ENCODE data around the gene CMTM1. TPM values are rescaled to one million over a fixed set of nuclear protein-coding genes. Genes with fewer than 3 reads are reported as not detected.
A peak's percentile ranks its signal among the peaks of the same experiment; 100 is the strongest.

CMTM1 gene
- total RNA-seq, 5 donors from 2014 or later (not counting 1 experiment from before 2014, with no cell fraction given): 0.95 to 12.9 (median 10.3) TPM

- H3K4me1 Mint-ChIP-seq: peaks cover 31 to 43% (median 39%) of the 10 kb centered on the region in 3 donors
- ChIA-PET CTCF (interaction anchor here in 1 of 2 donors (1.1 to 1.6 kb wide), 4 partner anchors 8 to 36 kb away, joined by 3 to 6 read pairs (median 4); no protein-coding TSS in a partner anchor), POLR2A (no interaction called here)
- Histone ChIP-seq H3K9me3 (no peaks in the 10 kb centered on the region), H3K27ac (ENCODE audit: low read length) (no peak overlapping the region), H3K36me3 (ENCODE audit: control insufficient read depth in 2 of 2, extremely low read depth in 1 of 2, insufficient read depth in 1 of 2, low read length in 1 of 2) (no peaks in the 10 kb centered on the region), H3K27me3 (replicated peaks in 1 of 2; ENCODE audit: control insufficient read depth in 2 of 2, extremely low read depth in 1 of 2, insufficient read depth in 2 of 2, low read length in 1 of 2) (no peaks in the 10 kb centered on the region), H3K4me1 (ENCODE audit: control insufficient read depth in 1 of 2, extremely low read depth in 1 of 2, insufficient read depth in 2 of 2, low read length in 2 of 2) (peaks cover 0 to 9% of the 10 kb centered on the region in 2 experiments), H3K4me3 (ENCODE audit: control insufficient read depth in 1 of 2, extremely low read depth in 1 of 2, low read length in 1 of 2) (no peak overlapping the region)
- no peak overlapping the region for H3K4me3 Mint-ChIP-seq
- peak overlapping the region; percentile 74 to 82 for H3K27ac Mint-ChIP-seq
- H3K9me3 Mint-ChIP-seq: peaks cover 0 to 4% (median 0%) of the 10 kb centered on the region in 3 donors
- WGBS (ENCODE audit: insufficient coverage): no CpG with 5 or more reads among the region's 3 CpGs
- DNase-seq (no peak), ATAC-seq (replicated peaks in 1 of 4) (peak in 3 of 4 experiments; percentile 31 to 61 (median 45))
- no peaks in the 10 kb centered on the region for H3K36me3 Mint-ChIP-seq
- H3K27me3 Mint-ChIP-seq: no peaks in the 10 kb centered on the region
These were observed 31.9 kb downstream of the CMTM1 start for GRCh38 chr16:66598111-66598510.

- Histone ChIP-seq H3K4me3 (ENCODE audit: control insufficient read depth in 1 of 2, extremely low read depth in 1 of 2, low read length in 1 of 2) (no peak overlapping the region), H3K4me1 (ENCODE audit: control insufficient read depth in 1 of 2, extremely low read depth in 1 of 2, insufficient read depth in 2 of 2, low read length in 2 of 2) (peaks cover 0 to 21% of the 10 kb centered on the region in 2 experiments), H3K27me3 (replicated peaks in 1 of 2; ENCODE audit: control insufficient read depth in 2 of 2, extremely low read depth in 1 of 2, insufficient read depth in 2 of 2, low read length in 1 of 2) (no peaks in the 10 kb centered on the region), H3K27ac (ENCODE audit: low read length) (no peak overlapping the region), H3K36me3 (ENCODE audit: control insufficient read depth in 2 of 2, extremely low read depth in 1 of 2, insufficient read depth in 1 of 2, low read length in 1 of 2) (no peaks in the 10 kb centered on the region), H3K9me3 (no peaks in the 10 kb centered on the region)
- DNase-seq (peak in 4 of 35 experiments; percentile 16 to 39 (median 31)), ATAC-seq (replicated peaks in 1 of 4) (no peak)
- Mint-ChIP-seq H3K4me1 (peaks cover 37 to 53% (median 45%) of the 10 kb centered on the region in 3 donors), H3K27ac (peak overlapping the region; percentile 61 to 83), H3K27me3 (no peaks in the 10 kb centered on the region), H3K36me3 (no peaks in the 10 kb centered on the region), H3K4me3 (peak overlapping the region in 1 of 3 donors; percentile 25), H3K9me3 (peaks cover 0 to 4% (median 0%) of the 10 kb centered on the region in 3 donors)
- 83% methylated on average over 2 of the region's 4 CpGs for WGBS (ENCODE audit: insufficient coverage)
- POLR2A ChIA-PET: interaction anchor here in 1 of 2 donors (0.6 kb wide), 1 partner anchor 70 kb away, joined by 9 read pairs; no protein-coding TSS in a partner anchor
- CTCF ChIA-PET: interaction anchor here (0.6 to 1.6 kb wide), 3 partner anchors 9 to 36 kb away, joined by 3 to 6 read pairs (median 5); no protein-coding TSS in a partner anchor
These were observed 33.5 kb downstream of the CMTM1 start for GRCh38 chr16:66599726-66600125.

GRCh38 chr16:66600477-66600876 is 34.2 kb downstream of the CMTM1 start:
- ATAC-seq (replicated peaks in 1 of 4) (no peak), DNase-seq (no peak)
- H3K27me3 ChIP-seq (replicated peaks in 1 of 2; ENCODE audit: control insufficient read depth in 2 of 2, extremely low read depth in 1 of 2, insufficient read depth in 2 of 2, low read length in 1 of 2): no peaks in the 10 kb centered on the region
- Mint-ChIP-seq H3K4me3 (no peak overlapping the region), H3K36me3 (no peaks in the 10 kb centered on the region), H3K27ac (peak overlapping the region; percentile 61 to 69), H3K9me3 (peaks cover 0 to 4% (median 0%) of the 10 kb centered on the region in 3 donors), H3K27me3 (no peaks in the 10 kb centered on the region), H3K4me1 (peaks cover 37 to 53% (median 45%) of the 10 kb centered on the region in 3 donors)
- 93% methylated on average over 1 of the region's 1 CpG for WGBS (ENCODE audit: insufficient coverage)
- no peak overlapping the region for H3K4me3 ChIP-seq (ENCODE audit: control insufficient read depth in 1 of 2, extremely low read depth in 1 of 2, low read length in 1 of 2)
- H3K27ac ChIP-seq (ENCODE audit: low read length): no peak overlapping the region
- H3K9me3 ChIP-seq: no peaks in the 10 kb centered on the region
- H3K36me3 ChIP-seq (ENCODE audit: control insufficient read depth in 2 of 2, extremely low read depth in 1 of 2, insufficient read depth in 1 of 2, low read length in 1 of 2): no peaks in the 10 kb centered on the region
- ChIA-PET CTCF (interaction anchor here in 1 of 2 donors (0.6 kb wide), 1 partner anchor 8 kb away, joined by 4 read pairs; no protein-coding TSS in a partner anchor), POLR2A (interaction anchor here (0.5 to 0.6 kb wide), 2 partner anchors 69 to 1683 kb away, joined by 3 to 9 read pairs; no protein-coding TSS in a partner anchor)
- H3K4me1 ChIP-seq (ENCODE audit: control insufficient read depth in 1 of 2, extremely low read depth in 1 of 2, insufficient read depth in 2 of 2, low read length in 2 of 2): peaks cover 0 to 23% of the 10 kb centered on the region in 2 experiments

GRCh38 chr16:66601471-66601870 is 35.2 kb downstream of the CMTM1 start:
- H3K4me1 Mint-ChIP-seq: peaks cover 44 to 63% (median 52%) of the 10 kb centered on the region in 3 donors
- ATAC-seq (replicated peaks in 1 of 4) (no peak), DNase-seq (no peak)
- no peak overlapping the region for H3K27ac Mint-ChIP-seq
- Histone ChIP-seq H3K4me3 (ENCODE audit: control insufficient read depth in 1 of 2, extremely low read depth in 1 of 2, low read length in 1 of 2) (no peak overlapping the region), H3K27ac (ENCODE audit: low read length) (no peak overlapping the region), H3K27me3 (replicated peaks in 1 of 2; ENCODE audit: control insufficient read depth in 2 of 2, extremely low read depth in 1 of 2, insufficient read depth in 2 of 2, low read length in 1 of 2) (no peaks in the 10 kb centered on the region), H3K36me3 (ENCODE audit: control insufficient read depth in 2 of 2, extremely low read depth in 1 of 2, insufficient read depth in 1 of 2, low read length in 1 of 2) (no peaks in the 10 kb centered on the region), H3K4me1 (ENCODE audit: control insufficient read depth in 1 of 2, extremely low read depth in 1 of 2, insufficient read depth in 2 of 2, low read length in 2 of 2) (peaks cover 5 to 33% of the 10 kb centered on the region in 2 experiments), H3K9me3 (no peaks in the 10 kb centered on the region)
- no peaks in the 10 kb centered on the region for H3K36me3 Mint-ChIP-seq
- WGBS (ENCODE audit: insufficient coverage): 89% methylated on average over 5 of the region's 5 CpGs
- no peak overlapping the region for H3K4me3 Mint-ChIP-seq
- peaks cover 0 to 4% (median 0%) of the 10 kb centered on the region in 3 donors for H3K9me3 Mint-ChIP-seq
- CTCF ChIA-PET: interaction anchor here in 1 of 2 donors (0.7 kb wide), 1 partner anchor 39 kb away, joined by 7 read pairs; no protein-coding TSS in a partner anchor
- POLR2A ChIA-PET: no interaction called here
- H3K27me3 Mint-ChIP-seq: no peaks in the 10 kb centered on the region

GRCh38 chr16:66603537-66604375 is 37.5 kb downstream of the CMTM1 start:
- DNase-seq (peak; percentile 62 to 88 (median 76)), ATAC-seq (replicated peaks in 1 of 4) (peak; percentile 70 to 74 (median 72))
- Histone ChIP-seq H3K4me3 (ENCODE audit: control insufficient read depth in 1 of 2, extremely low read depth in 1 of 2, low read length in 1 of 2) (peak overlapping the region; percentile 72 to 87), H3K4me1 (ENCODE audit: control insufficient read depth in 1 of 2, extremely low read depth in 1 of 2, insufficient read depth in 2 of 2, low read length in 2 of 2) (peaks cover 9 to 51% of the 10 kb centered on the region in 2 experiments), H3K36me3 (ENCODE audit: control insufficient read depth in 2 of 2, extremely low read depth in 1 of 2, insufficient read depth in 1 of 2, low read length in 1 of 2) (peaks cover 0 to 2% of the 10 kb centered on the region in 2 donors), H3K9me3 (no peaks in the 10 kb centered on the region), H3K27ac (ENCODE audit: low read length) (peak overlapping the region; percentile 58), H3K27me3 (replicated peaks in 1 of 2; ENCODE audit: control insufficient read depth in 2 of 2, extremely low read depth in 1 of 2, insufficient read depth in 2 of 2, low read length in 1 of 2) (no peaks in the 10 kb centered on the region)
- Mint-ChIP-seq H3K36me3 (peaks cover 3% of the 10 kb centered on the region), H3K27ac (peak overlapping the region; percentile 90 to 94), H3K4me1 (peaks cover 47 to 67% (median 52%) of the 10 kb centered on the region in 3 donors), H3K9me3 (peaks cover 0 to 4% (median 0%) of the 10 kb centered on the region in 3 donors), H3K4me3 (peak overlapping the region; percentile 86 to 96 (median 90)), H3K27me3 (no peaks in the 10 kb centered on the region)
- ChIA-PET POLR2A (no interaction called here), CTCF (interaction anchor here (0.5 to 2.5 kb wide), 6 partner anchors 14 to 227 kb away, joined by 3 to 17 read pairs (median 4); partner anchors contain the start of gene NAE1 (in 1 of the 2))
- WGBS (ENCODE audit: insufficient coverage): under 1% methylated on average over 25 of the region's 32 CpGs
